Uterus (tissue), 4 donors: ENCODE measurements around the gene TRAF3IP3. TPM values are rescaled to one million over a fixed set of nuclear protein-coding genes. Genes with fewer than 3 reads are reported as not detected.

ENCODE experiments used
- DNase-seq, 2 donors: peaks; one replicate each; pipeline ENCODE4 v3.0.0-alpha.2; 2019 to 2020
- H3K27ac ChIP-seq, 2 donors: fragments of 200-600 bp; sonication (generic); 1 replicate in 1 of 2; 2 replicates in 1 of 2; pipeline ENCODE4 v1.5.1; 2016 to 2018
- H3K27me3 ChIP-seq, 2 donors: fragments of 200-600 bp; sonication (generic); one replicate each; pipeline ENCODE4 v1.5.1; 2018 to 2019; ENCODE audit warnings: control low read depth in 1 of 2
- H3K36me3 ChIP-seq, 2 donors: fragments of 200-600 bp; sonication (generic); one replicate each; pipeline ENCODE4 v1.5.1; 2019; ENCODE audit warnings: control low read depth in 1 of 2
- H3K4me1 ChIP-seq, 2 donors: fragments of 200-600 bp; sonication (generic); one replicate each; pipeline ENCODE4 v1.5.1; 2018 to 2019; ENCODE audit warnings: control low read depth in 1 of 2
- H3K4me3 ChIP-seq, 2 donors: fragments of 200-600 bp; sonication (generic); 1 replicate in 1 of 2; 2 replicates in 1 of 2; pipeline ENCODE4 v1.5.1; 2018 to 2019; ENCODE audit warnings: mild to moderate bottlenecking in 1 of 2
- H3K9me3 ChIP-seq, 2 donors: fragments of 200-600 bp; sonication (generic); one replicate each; pipeline ENCODE4 v1.5.1; 2019; ENCODE audit warnings: control low read depth in 1 of 2
- POLR2A ChIP-seq, 2 donors: fragments of 450-650 bp; IDR thresholded peaks; one replicate each; pipeline ENCODE4 v1.6.1; 2016; ENCODE audit warnings: antibody characterized with exemption in 2 of 2, mild to moderate bottlenecking in 1 of 2, moderate library complexity in 1 of 2
- intact Hi-C: fragments of 100-400 bp; cut with DNase I; formaldehyde crosslinking; loops from one replicate; pipeline ENCODE4 v1.15.1; 2023; ENCODE audit warnings: low total_unique reads
- total RNA-seq, 4 donors: library from RNA; depleted of rRNA in 3 of 4; stranded (reverse); fragments of >200 nt in 3 of 4; gene quantifications; one replicate each; pipeline versions ENCODE4 v1.1.0 to v1.2.4, GENCODE V29; 2014 to 2023
- TF ChIP-seq, protein P1 (sequence below), 4 experiments: fragments of 200-600 bp in 2 of 4; fragments of 450-650 bp in 2 of 4; sonication (generic) in 2 of 4; IDR thresholded peaks; one replicate each; pipeline ENCODE4 v1.5.1; 2016 to 2019; ENCODE audit warnings: antibody characterized with exemption in 4 of 4, mild to moderate bottlenecking in 2 of 4, moderate library complexity in 1 of 4
- donor health status: DM: yes; HTN: yes; CAD: no.

The TRAF3IP3 gene
- total RNA-seq, 4 donors from 2014 or later: 1.3 to 3.2 (median 1.3) TPM; not detected in 1

DNA sequence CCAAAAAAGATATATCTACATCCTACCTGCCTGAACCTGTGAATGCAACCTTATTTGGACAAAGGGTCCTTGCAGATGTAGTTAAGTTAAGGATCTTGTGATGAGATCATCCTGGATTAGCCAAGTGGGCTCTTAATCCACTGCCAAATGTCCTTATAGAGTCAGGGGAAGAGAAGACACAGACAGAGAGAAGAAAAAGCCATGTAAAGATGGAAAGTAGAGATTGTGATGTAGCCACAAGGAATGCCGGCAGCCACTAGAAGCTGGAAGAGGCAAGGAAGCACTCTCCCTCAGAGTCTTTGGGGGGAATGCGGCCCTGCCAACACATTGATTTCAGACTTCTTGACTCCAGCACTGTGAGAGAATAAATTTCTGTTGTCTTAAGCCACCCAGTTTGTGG lies 35.0 kb upstream of the TRAF3IP3 start:
- Histone ChIP-seq H3K4me1 (no peaks in the 10 kb centered on the region), H3K9me3 (no peaks in the 10 kb centered on the region), H3K4me3 (no peak overlapping the region), H3K27me3 (no peaks in the 10 kb centered on the region), H3K36me3 (no peaks in the 10 kb centered on the region), H3K27ac (no peak overlapping the region)
- no peak for DNase-seq
- TF ChIP-seq POLR2A (IDR thresholded peaks at IDR 0.05): no peak
- TF ChIP-seq, protein P1, sequence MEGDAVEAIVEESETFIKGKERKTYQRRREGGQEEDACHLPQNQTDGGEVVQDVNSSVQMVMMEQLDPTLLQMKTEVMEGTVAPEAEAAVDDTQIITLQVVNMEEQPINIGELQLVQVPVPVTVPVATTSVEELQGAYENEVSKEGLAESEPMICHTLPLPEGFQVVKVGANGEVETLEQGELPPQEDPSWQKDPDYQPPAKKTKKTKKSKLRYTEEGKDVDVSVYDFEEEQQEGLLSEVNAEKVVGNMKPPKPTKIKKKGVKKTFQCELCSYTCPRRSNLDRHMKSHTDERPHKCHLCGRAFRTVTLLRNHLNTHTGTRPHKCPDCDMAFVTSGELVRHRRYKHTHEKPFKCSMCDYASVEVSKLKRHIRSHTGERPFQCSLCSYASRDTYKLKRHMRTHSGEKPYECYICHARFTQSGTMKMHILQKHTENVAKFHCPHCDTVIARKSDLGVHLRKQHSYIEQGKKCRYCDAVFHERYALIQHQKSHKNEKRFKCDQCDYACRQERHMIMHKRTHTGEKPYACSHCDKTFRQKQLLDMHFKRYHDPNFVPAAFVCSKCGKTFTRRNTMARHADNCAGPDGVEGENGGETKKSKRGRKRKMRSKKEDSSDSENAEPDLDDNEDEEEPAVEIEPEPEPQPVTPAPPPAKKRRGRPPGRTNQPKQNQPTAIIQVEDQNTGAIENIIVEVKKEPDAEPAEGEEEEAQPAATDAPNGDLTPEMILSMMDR (IDR thresholded peaks at IDR 0.05): no peak
- intact Hi-C loops: no loop called here

DNA sequence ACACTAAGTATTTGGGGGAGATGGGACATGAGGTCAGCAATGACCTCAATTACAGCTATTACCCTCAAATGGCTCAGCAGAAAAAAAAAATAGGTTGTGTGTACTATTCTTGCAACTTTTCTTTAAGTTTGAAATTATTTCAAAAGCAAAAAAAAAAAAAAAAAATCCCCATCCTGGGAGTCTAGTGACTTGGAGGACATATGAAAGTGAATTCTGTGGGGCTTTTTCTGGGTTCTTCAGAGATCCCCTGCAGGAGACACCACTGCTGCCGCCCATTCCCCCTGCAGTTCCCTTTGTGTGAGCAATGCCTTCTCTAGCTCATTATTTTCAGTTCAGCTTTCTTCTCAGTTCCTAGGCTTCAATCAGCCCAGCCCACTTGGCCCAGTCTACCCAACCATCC lies 34.5 kb upstream of the TRAF3IP3 start:
- TF ChIP-seq POLR2A (IDR thresholded peaks at IDR 0.05): no peak
- H3K36me3 ChIP-seq: no peaks in the 10 kb centered on the region
- H3K4me3 ChIP-seq: no peak overlapping the region
- DNase-seq: no peak
- H3K4me1 ChIP-seq: no peaks in the 10 kb centered on the region
- no peak overlapping the region for H3K27ac ChIP-seq
- H3K9me3 ChIP-seq: no peaks in the 10 kb centered on the region
- intact Hi-C loops: no loop called here
- H3K27me3 ChIP-seq: no peaks in the 10 kb centered on the region

DNA sequence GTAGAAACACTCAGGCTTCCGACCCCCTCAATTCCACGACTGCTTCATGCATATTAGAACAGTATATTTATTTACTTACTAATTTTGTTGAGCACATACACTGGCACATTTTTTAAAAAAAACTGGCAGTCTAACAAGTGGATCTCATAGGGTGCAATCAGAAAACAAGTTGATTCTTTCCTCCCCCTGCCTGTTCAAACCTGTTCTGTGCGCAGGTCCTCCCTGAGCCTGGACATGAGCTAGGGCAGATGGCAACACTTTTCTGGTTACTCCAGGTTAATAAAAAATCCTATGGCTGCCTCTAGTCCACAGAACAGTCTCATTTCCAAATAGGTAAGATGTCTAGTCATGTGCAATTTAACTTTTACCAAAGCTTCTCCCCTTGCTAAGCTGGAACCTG lies 32.6 kb upstream of the TRAF3IP3 start:
- no peak for TF ChIP-seq POLR2A (IDR thresholded peaks at IDR 0.05)
- TF ChIP-seq, protein P1 (IDR thresholded peaks at IDR 0.05): no peak
- H3K4me1 ChIP-seq: no peaks in the 10 kb centered on the region
- intact Hi-C loops: no loop called here
- H3K36me3 ChIP-seq: no peaks in the 10 kb centered on the region
- no peaks in the 10 kb centered on the region for H3K27me3 ChIP-seq
- no peak overlapping the region for H3K4me3 ChIP-seq
- H3K27ac ChIP-seq: no peak overlapping the region
- H3K9me3 ChIP-seq: no peaks in the 10 kb centered on the region
- no peak for DNase-seq

DNA sequence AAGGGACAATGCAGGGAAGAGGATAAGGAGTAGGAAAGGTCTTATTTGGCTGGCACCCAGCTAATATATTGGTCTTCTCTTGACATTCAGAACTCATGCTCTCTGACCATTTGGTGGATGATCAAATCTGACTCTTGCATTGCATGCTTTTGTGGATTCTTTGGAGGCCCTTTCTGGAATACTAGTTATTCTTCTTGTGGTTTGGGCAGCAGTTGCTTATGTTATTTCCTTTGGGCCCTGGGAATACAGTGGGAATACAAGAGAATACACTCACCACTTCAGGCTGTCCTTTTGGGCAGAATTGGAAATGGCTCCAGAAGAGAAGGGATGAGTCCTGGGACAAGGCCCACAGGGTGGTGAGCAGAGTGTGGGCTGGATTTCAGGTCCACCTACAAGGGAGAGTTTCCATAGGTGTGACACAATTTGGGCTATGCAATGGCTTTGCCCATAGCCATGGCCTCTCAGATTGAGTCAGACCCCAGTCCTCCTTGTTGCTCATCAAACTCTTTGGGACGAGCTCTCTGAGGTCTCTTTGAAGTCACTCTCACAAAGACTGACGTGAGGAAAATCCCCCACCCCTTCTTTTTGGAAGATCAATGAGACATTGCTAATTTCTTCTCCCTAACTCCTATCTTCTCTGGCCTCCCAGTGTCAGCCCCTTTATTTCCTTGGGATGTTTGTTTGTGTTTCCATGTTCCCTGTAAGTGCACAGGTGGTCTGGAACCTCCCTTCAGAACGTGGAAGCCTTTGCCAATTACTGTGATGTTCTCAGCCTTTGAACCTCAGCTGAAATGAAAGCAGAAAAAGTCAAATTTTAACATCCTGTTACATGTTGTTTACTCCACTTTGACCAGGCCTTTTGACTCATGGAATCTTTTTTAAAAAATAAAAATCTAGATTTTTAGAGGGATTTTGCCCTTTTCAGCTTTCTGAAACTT lies 31.8 kb upstream of the TRAF3IP3 start:
- DNase-seq: no peak
- no peak overlapping the region for H3K4me3 ChIP-seq
- intact Hi-C loops: no loop called here

DNA sequence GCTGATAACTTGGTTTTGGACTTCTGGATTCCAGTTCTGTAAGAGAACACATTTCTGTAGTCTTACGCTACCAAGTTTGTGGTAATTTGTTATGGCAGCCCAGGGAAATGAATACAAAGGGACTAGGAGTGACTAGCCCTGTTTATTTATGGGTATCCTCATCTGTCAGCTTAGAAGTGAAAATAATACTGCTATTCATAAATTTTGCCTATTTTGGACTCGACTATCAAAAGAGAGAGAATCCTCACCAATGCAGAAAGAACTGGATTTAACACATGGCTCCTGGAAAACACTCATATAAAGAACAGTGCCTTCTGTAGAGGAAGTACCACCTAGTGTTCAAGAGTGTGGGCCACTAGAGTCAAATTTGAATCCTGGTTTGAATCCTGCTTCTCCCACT lies 28.6 kb upstream of the TRAF3IP3 start:
- Histone ChIP-seq H3K4me1 (no peaks in the 10 kb centered on the region), H3K27me3 (no peaks in the 10 kb centered on the region), H3K36me3 (no peaks in the 10 kb centered on the region), H3K4me3 (no peak overlapping the region), H3K27ac (no peak overlapping the region), H3K9me3 (no peaks in the 10 kb centered on the region)
- no peak for DNase-seq
- TF ChIP-seq, protein P1 (IDR thresholded peaks at IDR 0.05): no peak
- no peak for TF ChIP-seq POLR2A (IDR thresholded peaks at IDR 0.05)
- intact Hi-C loops: no loop called here

More for the DNA sequence above, 31.8 kb upstream of the TRAF3IP3 start:
- no peaks in the 10 kb centered on the region for H3K36me3 ChIP-seq
- H3K9me3 ChIP-seq: no peaks in the 10 kb centered on the region
- no peaks in the 10 kb centered on the region for H3K27me3 ChIP-seq
- H3K4me1 ChIP-seq: no peaks in the 10 kb centered on the region
- TF ChIP-seq, protein P1 (IDR thresholded peaks at IDR 0.05): no peak
- no peak for TF ChIP-seq POLR2A (IDR thresholded peaks at IDR 0.05)
- H3K27ac ChIP-seq: no peak overlapping the region
